AG08396 (cell line): ENCODE data around the gene CLIP4.
A peak's percentile ranks its signal among the peaks of the same experiment; 100 is the strongest.
"Not testable (repeated sequence)": the region's sequence is repeated elsewhere in the genome, so short reads cannot be mapped to it uniquely, and the experiment has no call there.

Source experiments
- DNase-seq: peaks from one replicate; pipeline ENCODE4 v3.0.0; 2012; ENCODE audit warnings: low spot score, mixed read lengths

CLIP4 gene

GRCh38 chr2:29100564-29100963, 14.7 kb upstream of the CLIP4 start:
- no peak for DNase-seq

- DNase-seq, result no peak
Observed at GRCh38 chr2:29104688-29105087, 10.5 kb upstream of the CLIP4 start.

DNA sequence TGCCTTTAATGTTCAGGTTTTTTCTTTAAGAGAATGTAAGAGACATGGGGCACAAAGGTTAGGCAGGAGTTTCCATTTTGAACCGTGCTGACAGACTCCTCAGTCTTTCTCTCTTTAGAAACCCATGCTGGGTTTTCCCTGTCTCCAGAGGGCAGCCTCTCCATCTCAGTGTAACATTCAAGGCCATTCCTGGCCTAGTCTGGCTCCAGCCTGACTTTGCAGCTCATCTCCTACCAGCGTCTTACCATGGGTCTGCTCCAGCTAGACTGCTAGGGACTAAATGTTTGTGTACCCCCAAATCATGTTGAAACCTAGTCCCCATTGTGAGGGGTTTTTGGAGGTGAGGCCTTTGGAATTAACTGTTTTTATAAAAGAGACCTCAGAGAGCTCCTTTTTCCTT, 9.8 kb upstream of the CLIP4 start:
- DNase-seq, result no peak

DNA sequence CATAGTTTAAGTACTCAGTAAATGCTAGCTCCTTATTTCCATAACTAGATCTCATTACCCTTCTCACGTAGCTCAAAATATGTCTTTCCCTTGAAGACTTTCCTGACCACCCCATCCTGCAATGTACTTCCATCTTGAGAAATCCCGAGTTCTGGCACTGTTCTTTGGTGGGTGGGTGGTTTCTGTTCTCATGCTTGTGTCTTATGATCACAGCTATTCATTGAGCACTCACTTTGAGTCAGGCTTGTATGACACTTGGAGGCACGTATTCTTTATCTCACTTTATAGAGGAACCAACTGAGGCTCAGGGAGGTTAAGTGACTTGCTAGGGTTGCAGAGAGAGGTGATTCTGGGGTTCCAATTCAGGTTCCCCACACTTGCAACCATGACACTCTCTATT, 9.0 kb upstream of the CLIP4 start:
- no peak for DNase-seq

DNA sequence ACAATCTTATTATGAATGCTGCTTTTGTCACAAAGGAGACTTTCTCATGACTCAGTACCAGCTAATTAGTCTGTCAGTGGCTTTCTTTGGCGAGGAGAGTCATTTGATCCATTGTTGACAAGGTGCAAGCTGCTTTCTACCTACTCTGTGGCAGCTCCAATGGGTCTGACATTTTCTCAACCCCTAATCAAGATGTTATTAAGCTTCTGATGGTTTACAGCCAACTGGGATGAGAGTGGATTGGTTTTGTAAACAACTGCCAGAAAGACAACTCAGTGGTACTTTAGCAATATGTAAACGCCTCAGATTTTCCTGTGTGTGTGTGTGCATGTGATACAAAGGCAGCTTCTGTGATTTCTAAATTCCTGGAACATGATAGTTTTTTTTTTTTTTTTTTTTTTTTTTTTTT, 8.2 kb upstream of the CLIP4 start:
- DNase-seq, result no peak

GRCh38 chr2:29107547-29107946, 7.7 kb upstream of the CLIP4 start:
- not testable (repeated sequence) for DNase-seq

- DNase-seq, result peak; percentile 81
Observed at GRCh38 chr2:29108225-29108624, 7.0 kb upstream of the CLIP4 start.

GRCh38 chr2:29109246-29109645, 6.0 kb upstream of the CLIP4 start:
- no peak for DNase-seq

DNA sequence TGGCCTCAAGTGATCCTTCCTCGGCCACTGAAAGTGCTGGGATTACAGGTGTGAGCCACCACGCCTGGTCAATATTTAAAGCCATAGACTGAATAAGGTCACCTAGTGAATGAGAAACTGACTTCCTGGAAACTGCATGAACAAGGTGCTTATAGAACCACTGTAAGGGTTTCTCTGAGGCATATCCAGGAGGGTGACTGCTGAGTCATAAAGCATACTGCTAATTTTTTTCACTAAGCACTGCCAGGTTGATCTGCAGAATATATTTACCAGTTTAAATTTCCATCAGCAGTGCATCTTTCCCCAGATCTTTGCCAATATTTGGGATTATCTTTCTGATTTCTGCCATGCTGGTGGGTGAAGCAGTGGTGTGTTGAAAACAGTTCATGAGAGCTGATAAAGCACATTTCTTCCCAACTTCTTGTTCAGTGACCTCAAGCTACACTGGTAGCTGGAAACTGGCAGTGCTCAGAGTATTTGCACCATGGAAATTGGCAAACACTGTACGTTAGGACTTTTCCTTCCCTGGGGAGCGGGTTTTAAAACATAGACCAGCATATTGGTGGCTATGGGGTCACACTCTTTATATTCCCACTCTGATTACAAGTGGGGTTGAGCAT, 4.2 kb upstream of the CLIP4 start:
- no peak for DNase-seq

GRCh38 chr2:29112379-29112778, 2.8 kb upstream of the CLIP4 start:
- DNase-seq, result no peak

DNA sequence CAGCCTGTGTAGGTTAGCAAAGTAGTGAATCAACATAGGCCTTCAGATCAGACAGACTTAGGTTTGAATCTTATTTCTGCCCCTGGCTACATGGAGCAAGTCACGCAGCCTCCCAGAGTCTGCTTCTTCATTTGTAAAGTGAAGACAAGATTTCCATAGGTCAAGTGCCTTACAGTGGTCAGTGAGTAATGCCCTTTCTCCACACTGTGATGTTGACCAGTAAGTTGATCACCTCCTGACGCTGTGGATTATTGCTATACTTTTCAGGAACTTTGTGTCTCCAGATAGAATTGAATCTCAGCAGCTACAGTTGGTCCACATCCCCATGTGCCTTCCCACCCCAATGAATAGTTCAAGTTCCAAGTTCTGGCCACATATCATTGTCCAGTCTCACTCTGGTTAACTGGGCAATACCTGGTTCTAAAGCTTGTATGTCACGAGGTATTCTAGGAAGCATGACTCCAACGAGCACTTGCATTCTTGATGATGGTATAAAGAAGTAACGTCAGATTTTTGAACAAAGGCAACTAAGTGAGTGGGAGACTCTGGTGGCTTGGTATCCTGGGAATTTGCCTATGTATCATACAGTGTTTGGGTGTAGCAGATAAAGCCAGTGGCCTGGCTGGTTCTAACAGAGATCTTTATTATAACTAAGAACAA, 2.1 kb upstream of the CLIP4 start:
- DNase-seq, result no peak

DNA sequence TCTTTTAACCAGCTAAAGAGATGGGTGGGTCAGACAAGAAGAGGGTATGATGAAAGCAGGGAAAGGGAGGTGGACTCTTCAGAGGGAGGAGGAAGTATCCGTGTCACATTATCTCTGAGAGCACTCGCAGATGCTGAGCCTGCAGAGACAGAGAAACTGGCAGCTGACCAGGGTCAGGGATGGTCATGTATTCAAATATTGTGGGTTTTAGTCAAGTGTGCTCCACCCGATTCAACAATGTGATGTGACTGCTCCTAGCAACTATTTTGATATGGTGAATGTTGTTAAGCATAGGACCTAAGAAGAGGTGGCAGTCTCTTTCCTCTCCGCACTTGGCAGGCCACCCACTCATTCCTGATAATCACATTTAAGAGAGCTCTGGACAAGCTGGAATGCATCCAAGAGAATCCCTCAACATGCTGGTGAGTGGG, 1.3 kb upstream of the CLIP4 start:
- DNase-seq, result peak; percentile 48

- DNase-seq, result no peak
Observed at GRCh38 chr2:29114586-29114945, 649 bp upstream of the CLIP4 start.

GRCh38 chr2:29115797-29116781, 874 bp downstream of the CLIP4 start:
- DNase-seq, result peak; percentile 79

DNA sequence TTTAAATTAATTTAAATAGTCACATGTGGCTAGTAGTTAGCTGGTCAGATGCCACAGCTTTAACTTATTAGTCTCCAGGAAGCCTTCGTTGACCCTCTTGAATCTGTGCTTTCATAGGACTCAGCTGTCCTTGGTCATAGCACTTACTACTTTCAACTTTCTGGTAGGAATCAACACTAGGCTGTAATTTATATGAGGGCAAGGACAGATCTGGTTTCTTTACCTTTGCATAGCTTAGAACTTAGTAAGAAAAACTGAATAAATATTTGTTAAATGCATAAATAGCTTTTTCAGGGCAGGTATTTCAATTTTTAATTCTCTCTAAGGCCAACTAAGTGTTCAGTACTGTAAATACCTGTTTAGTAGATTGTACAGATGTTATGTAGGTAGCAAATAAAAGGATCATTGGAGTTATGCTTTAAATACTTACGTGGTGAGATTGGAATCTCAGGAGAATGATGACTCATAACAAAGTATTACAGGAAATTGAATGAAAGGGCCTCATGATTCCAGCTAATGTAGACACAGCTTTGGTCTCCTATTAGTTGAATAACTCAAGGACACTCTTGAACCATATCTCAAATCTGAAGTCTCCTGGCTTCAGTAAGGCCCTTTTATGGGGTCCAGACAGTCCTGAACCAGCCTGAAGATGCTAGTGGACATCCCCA, 2.6 kb downstream of the CLIP4 start:
- peak; percentile 39 for DNase-seq

- no peak for DNase-seq
Observed at GRCh38 chr2:29119211-29119610, 4.0 kb downstream of the CLIP4 start.

GRCh38 chr2:29120846-29121245, 5.6 kb downstream of the CLIP4 start:
- no peak for DNase-seq

DNA sequence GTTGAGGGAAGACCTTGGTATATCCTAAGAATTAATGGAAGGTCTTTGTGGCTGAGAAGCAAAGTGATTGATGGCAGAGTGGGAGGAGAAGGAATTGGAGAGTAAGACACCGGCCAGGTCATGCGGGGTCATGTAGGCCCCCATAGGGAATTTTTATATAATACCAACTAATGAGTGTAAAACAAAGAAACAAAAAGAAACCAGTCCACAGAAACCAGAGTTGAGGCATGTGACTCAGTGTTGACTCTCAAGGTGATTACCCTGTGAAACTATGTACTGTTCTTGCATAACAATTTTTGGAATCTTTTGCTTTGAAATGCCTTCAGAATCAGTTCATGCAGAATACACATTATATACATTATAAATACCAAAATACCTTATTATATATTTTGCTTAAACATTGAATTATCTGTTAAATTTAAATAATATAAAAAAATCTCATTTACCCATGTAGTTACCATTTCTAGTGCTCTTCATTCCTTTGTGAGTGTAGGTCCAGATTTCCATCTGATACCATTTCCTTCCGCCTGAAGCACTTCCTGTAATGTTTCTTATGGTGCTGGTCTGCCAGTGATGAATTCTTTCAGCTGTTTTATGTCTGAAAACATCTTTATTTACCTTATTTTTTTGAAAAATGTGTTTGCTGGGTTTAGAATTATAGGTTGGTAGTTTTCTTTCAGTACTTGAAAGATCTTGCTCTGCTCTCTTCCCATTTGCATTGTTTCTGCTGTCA, 8.6 kb downstream of the CLIP4 start:
- DNase-seq, result peak; percentile 44

GRCh38 chr2:29124504-29124903, 9.3 kb downstream of the CLIP4 start:
- no peak for DNase-seq

GRCh38 chr2:29129586-29130281, 14.5 kb downstream of the CLIP4 start:
- DNase-seq, result no peak

GRCh38 chr2:29130295-29130694, 15.1 kb downstream of the CLIP4 start:
- peak; percentile 38 for DNase-seq
